ENCODE data around the gene VEZF1.
"Not testable (repeated sequence)": the region's sequence is repeated elsewhere in the genome, so short reads cannot be mapped to it uniquely, and the experiment has no call there.

The VEZF1 gene

GRCh38 chr17:57997085-57997809, 9.2 kb upstream of the VEZF1 start:
- no peak for DNase-seq

- peak; percentile 61 for DNase-seq
Observed at GRCh38 chr17:57995076-57995956, 7.3 kb upstream of the VEZF1 start.

GRCh38 chr17:57994436-57994835, 6.4 kb upstream of the VEZF1 start:
- no peak for DNase-seq

DNA sequence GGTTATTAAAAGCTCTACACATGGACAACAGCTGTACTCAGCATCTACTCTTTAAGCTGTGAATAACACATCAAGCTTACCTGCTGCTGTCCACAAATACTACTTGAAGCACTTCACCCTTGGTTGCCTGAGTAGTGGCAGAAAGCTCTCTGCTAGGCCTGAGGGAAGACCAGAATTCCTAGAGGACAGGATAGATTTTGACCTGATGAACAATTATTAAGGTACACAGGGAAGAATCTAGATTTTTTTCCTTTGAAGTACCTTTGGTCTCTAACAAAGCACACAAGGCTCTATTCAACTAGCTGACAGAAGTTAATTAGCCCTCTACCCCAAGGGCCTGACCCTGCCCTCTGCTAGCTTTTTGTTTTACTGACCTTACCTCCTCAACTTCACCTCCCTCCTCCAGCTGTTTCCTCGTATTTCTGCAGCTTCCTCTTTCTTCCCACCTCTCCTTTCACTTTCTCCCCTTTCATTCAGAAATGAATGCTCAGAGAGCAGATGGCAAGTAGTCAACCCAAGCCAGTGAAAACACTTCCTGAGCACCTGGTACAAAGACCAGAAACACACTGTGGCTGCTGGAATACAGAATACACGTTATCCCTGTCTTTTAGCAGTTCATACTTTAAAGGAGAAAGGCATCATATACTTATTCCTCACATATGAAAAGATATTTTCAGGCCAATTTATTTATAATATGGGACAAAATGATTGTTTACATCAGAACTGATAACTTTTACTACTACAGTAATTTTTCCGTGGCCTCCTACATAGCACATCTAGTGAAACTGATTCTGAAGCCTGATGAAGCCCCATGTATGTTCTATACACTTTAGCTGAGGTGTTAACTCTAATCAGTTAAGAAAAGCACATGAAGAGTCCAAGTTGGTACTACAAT, 5.7 kb upstream of the VEZF1 start:
- no peak for DNase-seq

- DNase-seq = no peak
Observed at GRCh38 chr17:57991537-57991936, 3.5 kb upstream of the VEZF1 start.

DNA sequence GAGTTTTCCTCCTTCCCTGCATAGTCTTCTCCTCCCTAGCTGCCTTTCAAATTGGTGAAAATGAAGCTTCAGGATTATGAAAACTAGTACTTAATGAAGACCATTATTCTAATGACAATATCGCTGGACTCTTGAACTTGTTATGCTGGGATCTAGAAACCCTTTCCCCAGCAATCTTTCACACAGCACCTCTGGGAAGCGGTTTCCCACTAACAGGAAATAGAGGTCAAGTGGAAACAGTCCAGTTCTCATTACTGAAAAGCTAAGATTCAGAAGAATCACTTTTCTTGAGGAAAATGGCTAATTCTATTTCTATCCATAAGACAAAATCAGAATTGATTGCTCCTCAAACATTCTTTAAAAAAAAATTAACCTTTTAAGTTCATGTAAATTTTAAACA, 2.0 kb upstream of the VEZF1 start:
- no peak for DNase-seq

GRCh38 chr17:57988301-57989250, 522 bp upstream of the VEZF1 start:
- DNase-seq = peak; percentile 76

- peak; percentile 39 for DNase-seq
Observed at GRCh38 chr17:57986841-57987580, 1.0 kb downstream of the VEZF1 start.

DNA sequence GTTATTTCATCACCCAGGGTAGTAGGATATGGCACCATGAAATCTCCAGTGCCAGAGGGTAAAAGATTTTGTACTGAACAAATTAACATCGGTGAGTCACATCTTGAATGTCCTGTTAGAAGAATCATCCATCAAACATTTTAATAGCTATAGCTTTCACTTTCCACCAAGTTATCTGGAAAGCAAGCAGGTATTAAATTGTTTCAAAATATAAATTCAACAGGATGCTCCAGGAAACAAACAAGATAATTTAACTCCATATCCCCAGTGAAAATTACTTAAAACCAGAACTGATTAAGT, 2.4 kb downstream of the VEZF1 start:
- DNase-seq = no peak

DNA sequence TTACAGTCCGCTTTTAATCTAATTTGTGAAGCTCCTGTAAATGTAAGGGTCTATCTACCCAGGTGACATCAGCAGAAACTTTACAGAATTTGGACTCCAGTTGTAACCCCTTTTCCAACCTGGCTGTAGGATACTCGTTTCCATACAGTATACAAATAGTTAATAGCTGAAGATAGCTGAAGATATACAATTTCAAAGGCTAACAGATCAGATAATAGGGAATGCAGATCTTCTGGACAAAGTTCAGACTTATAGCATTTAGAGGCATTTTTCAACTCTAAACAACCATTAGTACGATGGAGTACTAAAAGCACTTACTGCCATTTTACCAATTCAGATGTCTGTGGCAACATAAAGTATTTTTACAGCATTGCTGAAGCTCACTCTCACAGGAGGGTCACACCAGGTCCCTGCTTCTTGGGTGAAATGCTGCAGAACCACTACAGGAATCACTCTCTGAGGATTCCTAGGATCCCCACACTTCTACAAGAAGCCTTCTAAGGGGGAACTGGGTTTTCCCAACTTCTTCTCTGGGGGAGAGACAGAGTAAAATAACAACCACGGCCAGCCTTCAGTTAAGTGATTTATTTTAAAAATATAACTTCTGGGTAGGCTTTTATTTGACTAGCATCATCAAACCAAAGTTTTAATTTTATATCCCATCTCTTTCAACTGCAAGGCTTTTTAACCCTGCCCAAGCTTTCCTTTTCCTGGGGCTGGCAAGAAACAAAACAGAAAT, 2.9 kb downstream of the VEZF1 start:
- DNase-seq = no peak

GRCh38 chr17:57984261-57984890, 3.7 kb downstream of the VEZF1 start:
- no peak for DNase-seq

- no peak for DNase-seq
Observed at GRCh38 chr17:57983446-57983845, 4.6 kb downstream of the VEZF1 start.

GRCh38 chr17:57982452-57983170, 5.4 kb downstream of the VEZF1 start:
- no peak for DNase-seq

- DNase-seq = no peak
Observed at GRCh38 chr17:57980522-57980921, 7.5 kb downstream of the VEZF1 start.

GRCh38 chr17:57979076-57979475, 9.0 kb downstream of the VEZF1 start:
- DNase-seq = no peak

- no peak for DNase-seq
Observed at GRCh38 chr17:57976594-57976993, 11.5 kb downstream of the VEZF1 start.

- no peak for DNase-seq
Observed at GRCh38 chr17:57975044-57975443, 13.0 kb downstream of the VEZF1 start.

DNA sequence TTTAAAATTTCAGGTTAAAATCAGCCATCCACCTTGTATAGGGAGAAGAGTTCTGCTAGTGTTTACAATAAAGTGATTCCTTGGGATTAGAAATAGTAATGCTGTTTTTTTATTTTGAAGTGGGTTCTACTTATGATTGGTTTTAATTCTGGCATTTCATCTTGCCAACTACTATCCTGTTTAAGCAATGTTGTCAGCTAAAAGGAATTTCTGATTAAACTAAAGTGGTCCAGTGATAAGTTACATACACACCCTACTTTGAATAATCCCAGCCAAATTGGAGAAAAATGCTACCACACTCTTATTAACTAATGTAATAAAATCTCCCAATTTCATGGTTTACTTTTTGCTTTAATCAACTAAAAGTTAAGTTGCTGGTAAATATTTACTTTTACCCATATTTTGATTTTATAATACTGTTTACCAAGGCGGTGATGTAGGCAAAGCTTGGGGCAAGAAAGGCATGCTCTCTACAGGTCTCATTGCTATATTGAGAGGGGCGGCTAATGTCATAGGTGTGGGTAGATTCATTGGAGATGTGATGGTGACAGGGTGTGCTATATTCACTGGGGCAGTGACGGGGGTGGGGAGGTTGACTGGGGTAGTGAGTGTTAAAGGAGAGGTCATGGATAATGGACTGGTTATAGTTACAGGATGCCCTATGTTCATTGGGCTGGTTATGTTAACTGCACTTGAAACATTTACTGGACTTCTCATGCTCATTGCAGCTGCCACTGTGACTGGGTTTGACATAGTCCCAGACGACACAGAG, 13.8 kb downstream of the VEZF1 start:
- not testable (repeated sequence) for DNase-seq

- DNase-seq = no peak
Observed at GRCh38 chr17:57972151-57972550, 15.9 kb downstream of the VEZF1 start.
